ENCODE data around the gene LGALS8.

- TF ChIP-seq CTCF (IDR thresholded peaks at IDR 0.05): no peak
- TF ChIP-seq EZH2 (IDR thresholded peaks at IDR 0.05; ENCODE audit: borderline replicate concordance, insufficient read depth, low read depth, low read length, poor library complexity, severe bottlenecking): no peak
Measured at GRCh38 chr1:236518322-236518721, 5.5 kb upstream of the LGALS8 start.
